GM19025 (cell line): ENCODE results near the gene NIN.

ENCODE experiments used
- ATAC-seq: cut with Tn5 transposase; IDR thresholded peaks from one replicate; pipeline ENCODE4 v1.9.1; 2021; ENCODE audit warnings: mild to moderate bottlenecking, low read depth, moderate library complexity; ENCODE audit not compliant: unreplicated experiment

Gene NIN

GRCh38 chr14:50670866-50671256 is 160.1 kb downstream of the NIN start:
- ATAC-seq, result no peak

DNA sequence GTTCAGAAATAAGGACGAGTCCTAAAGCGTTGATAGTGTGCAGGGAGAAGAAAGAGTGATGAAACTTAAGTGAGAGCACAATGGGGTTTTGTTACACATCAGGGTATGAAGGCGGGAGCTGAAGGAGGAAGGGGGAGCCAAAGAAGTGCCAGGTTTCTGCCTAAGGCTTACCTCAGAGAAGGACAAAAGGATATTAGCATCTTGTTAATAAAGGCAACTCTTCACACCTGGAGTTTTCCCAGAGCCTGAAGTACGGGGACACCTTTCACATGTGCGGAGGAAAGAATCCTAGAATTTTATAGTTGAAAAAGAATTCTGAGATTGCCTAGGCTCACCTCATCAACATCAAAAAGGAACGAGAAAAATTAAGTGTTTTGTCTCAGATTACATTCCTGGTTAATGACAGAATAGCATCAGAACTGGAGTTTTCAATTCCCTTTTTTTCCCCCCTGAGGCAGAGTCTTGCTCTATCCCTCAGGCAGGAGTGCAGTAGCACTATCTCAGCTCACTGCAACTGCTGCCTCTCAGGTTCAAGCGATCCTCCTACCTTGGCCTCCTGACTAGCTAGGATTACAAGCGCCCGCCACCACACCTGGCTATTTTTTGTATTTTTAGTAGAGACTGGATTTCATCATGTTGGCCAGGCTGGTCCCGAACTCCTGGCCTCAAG is 160.6 kb downstream of the NIN start:
- ATAC-seq, result no peak
